GM19099 (cell line): ENCODE results near the gene EVC2.

Experiments
- POLR2A ChIP-seq: IDR thresholded peaks from 3 replicates; pipeline ENCODE4 v1.6.1; 2011; ENCODE audit warnings: low read depth; ENCODE audit not compliant: insufficient read length; ENCODE audit errors: extremely low read depth

EVC2 gene

GRCh38 chr4:5722328-5722727 is 14.0 kb upstream of the EVC2 start:
- no peak for TF ChIP-seq POLR2A

DNA sequence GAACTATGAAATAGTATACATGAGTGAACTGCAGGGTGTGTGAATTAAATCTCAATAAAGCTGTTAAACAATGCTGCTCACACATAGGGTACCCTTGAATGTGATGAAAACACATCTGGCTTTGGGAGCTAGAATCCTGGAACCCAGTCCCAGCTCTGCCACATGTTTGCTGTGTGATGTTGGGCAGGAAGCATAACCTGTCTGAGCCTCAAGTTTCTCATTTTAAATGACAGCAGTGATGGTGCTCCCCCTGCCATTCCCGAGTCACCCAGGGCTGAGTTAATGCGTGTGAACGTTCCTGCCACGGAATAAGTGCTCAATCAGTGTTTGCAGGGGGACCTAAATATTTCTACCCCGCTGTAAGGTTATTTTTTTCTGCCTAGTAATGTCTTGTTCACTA is 13.6 kb upstream of the EVC2 start:
- TF ChIP-seq POLR2A, result no peak

- TF ChIP-seq POLR2A, result no peak
Measured at GRCh38 chr4:5720980-5721379, 12.6 kb upstream of the EVC2 start.

- TF ChIP-seq POLR2A, result no peak
Measured at GRCh38 chr4:5720157-5720850, 11.9 kb upstream of the EVC2 start.

DNA sequence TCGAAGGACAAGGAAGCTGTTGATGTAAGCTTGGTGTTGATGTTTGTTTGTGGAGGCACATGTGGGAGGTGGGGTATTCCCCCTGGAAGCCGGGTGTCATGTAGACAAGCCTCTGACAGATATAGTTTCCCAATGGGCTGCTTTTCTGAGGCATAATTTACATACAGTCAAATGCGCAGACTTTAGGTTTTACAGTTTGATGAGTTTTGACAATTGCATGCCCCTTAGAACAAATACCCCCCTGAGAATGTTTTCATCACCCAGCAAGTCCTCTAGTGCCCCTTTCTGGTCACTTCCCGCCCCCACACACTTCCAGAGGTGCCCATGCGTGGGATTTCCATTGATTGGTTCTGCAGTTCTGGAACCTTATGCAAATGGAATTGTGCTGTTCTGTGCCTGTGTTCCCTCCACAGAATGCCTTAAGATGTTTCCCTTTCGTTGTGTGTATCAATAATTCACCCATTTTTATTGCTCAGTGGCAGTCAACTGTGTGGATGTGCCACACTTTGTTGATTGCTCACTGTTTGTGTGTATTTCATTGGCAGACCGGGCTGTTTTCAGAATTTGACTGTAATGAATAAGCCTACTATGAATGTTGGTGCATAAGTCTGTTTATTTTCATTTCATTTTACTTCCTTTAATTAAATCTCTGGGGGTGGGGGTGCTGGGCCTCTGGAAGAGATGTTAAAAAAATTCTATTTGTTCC is 11.1 kb upstream of the EVC2 start:
- TF ChIP-seq POLR2A, result no peak

DNA sequence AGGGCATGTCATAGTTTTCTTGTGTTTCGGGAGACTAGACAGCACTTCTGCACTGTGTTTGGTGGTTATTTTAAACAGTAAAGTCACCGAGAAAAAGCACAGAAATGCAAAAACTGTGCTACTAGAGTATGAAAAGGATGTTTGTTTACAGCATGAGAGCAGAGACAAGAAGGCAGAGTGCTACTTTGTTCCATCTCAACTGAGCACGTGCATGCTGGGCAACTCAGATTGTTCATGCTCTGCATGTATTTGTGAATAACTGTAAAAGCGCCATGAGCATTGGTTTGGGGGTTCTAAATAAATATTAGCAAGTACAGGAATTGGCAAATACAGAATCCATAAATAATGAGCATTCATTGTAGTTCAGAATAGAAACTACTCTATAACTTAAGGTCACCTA is 10.1 kb upstream of the EVC2 start:
- no peak for TF ChIP-seq POLR2A

- TF ChIP-seq POLR2A, result no peak
Measured at GRCh38 chr4:5717449-5718158, 9.2 kb upstream of the EVC2 start.

DNA sequence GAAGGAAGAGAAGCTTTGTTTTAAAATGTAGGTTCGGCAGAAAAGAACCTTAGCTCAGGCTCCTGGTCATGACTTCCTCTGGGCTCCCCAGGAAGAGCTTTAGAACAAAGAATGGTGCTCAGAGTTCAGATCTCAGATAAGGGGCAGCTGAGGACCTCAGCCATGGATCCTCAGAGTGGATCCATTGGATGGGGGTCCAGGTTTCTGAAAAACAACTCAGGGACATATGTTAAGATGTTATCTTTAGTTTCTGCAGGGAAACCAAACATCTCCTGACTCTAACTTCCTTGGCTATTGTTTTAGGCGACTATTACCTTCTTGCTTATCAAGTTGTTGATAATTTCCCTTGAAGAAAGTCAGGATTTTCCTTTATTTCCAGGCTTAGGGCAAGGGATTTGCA is 8.0 kb upstream of the EVC2 start:
- TF ChIP-seq POLR2A, result no peak

- TF ChIP-seq POLR2A, result no peak
Measured at GRCh38 chr4:5715357-5715756, 7.0 kb upstream of the EVC2 start.

DNA sequence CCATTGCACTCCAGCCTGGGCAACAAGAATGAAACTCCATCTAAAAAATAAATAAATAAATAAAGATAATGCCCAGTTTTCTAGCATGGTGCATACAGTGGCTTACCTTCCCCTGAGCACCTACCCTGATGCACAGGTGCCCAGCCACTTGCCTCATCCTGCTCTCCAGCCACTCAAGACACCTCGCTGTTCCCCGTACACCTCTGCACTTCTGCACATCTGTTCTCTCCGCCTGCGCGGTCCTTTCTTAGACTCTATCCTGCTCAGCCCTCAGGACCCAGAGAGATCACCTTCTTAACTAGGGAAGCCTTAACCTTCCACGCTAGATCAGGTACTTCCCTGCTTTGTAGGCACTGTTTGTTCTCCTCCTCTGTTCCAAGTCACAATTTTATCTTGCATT is 5.5 kb upstream of the EVC2 start:
- no peak for TF ChIP-seq POLR2A

GRCh38 chr4:5712931-5713330 is 4.6 kb upstream of the EVC2 start:
- no peak for TF ChIP-seq POLR2A

DNA sequence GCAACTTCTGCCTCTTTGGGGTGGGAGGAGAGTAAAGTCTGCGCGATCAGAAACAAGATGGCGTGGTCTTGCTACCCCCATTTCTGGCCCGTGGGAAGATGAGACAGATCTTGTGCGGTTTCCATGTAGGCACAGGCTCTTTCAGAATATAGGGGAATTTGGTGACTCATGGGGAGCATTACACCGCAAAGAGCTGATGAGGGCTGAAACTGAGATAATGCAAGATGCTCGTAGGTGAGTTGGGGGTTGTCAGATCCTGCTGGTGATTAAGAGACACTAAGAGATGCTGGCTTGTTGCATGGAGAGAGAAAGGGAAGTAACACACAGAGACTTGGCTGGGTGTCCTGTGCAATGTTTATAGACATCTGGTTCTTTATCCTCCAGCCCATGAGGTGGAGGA is 4.2 kb upstream of the EVC2 start:
- TF ChIP-seq POLR2A, result no peak

DNA sequence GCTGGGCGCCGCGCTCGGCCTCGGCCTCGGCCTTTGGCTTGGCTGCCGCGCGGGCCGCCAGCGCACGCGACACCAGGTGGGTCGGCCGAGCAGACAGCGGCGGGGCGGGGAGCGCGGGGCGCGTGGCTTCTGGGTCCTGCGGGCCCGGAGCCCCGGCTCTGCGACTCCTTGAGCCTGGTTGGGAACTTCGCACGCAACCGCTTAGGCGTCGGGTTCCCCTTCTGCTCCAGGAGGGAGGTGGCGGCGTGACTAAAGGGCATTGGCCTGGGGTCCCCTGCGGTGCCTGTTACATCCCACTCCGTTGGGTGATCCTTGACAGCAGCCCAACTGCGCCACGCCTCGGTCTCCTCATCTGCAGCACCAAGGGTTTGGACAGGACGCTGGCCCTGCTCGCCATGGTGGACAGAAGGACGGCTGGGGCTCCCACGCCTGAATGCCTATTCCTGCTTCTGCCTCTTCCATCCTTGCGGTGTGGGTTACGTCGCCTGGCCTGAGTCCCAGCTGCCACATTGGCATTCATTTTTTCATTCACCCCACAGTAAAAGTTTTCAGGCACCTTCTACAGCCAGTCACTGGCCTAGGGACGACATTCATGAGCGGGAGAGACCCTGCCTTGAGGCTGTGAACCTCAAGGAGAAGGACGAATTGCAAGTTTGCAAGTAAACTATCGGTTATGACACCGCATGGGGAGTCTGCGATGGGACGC is 3.3 kb upstream of the EVC2 start:
- no peak for TF ChIP-seq POLR2A

GRCh38 chr4:5710961-5711478 is 2.7 kb upstream of the EVC2 start, which contains the start of gene EVC:
TSS of gene EVC (plus strand) at chr4:5711201. CDS start at chr4:5711381, 180 bp downstream.
- TF ChIP-seq POLR2A, result no peak
